Osteocyte (in vitro differentiated cells): ENCODE results near the gene CYBC1. TPM values are rescaled to one million over a fixed set of nuclear protein-coding genes. Genes with fewer than 3 reads are reported as not detected.

Experiments used
- DNase-seq: peaks from one replicate; pipeline ENCODE4 v3.0.0; 2021; ENCODE audit warnings: mixed read lengths; ENCODE audit not compliant: unreplicated experiment; ENCODE audit errors: extremely low spot score
- H3K27ac Mint-ChIP-seq: one replicate; pipeline ENCODE4 v1.8.0; 2021; ENCODE audit warnings: mild to moderate bottlenecking, mixed read lengths; ENCODE audit not compliant: unreplicated experiment
- H3K27me3 Mint-ChIP-seq: one replicate; pipeline ENCODE4 v1.8.0; 2021; ENCODE audit warnings: mixed read lengths; ENCODE audit not compliant: unreplicated experiment
- H3K36me3 Mint-ChIP-seq: one replicate; pipeline ENCODE4 v1.8.0; 2021; ENCODE audit warnings: mixed read lengths; ENCODE audit not compliant: unreplicated experiment
- H3K4me1 Mint-ChIP-seq: one replicate; pipeline ENCODE4 v1.8.0; 2021; ENCODE audit warnings: mixed read lengths; ENCODE audit not compliant: unreplicated experiment
- H3K4me3 Mint-ChIP-seq: one replicate; pipeline ENCODE4 v1.8.0; 2021; ENCODE audit warnings: mild to moderate bottlenecking, moderate library complexity, mixed read lengths; ENCODE audit not compliant: unreplicated experiment
- H3K9me3 Mint-ChIP-seq: one replicate; pipeline ENCODE4 v1.8.0; 2021; ENCODE audit warnings: mixed read lengths; ENCODE audit not compliant: unreplicated experiment
- CTCF ChIP-seq: fragments of 200-600 bp; sonication (generic); IDR thresholded peaks from 2 replicates; pipeline ENCODE4 v1.5.0; 2021; ENCODE audit warnings: antibody characterized with exemption, mild to moderate bottlenecking, moderate library complexity
- total RNA-seq: library from RNA; stranded (reverse); gene quantifications from 2 replicates; pipeline ENCODE4 v1.2.1, GENCODE V29; 2021

CYBC1 gene
- total RNA-seq, 1 donor from 2014 or later: 78.7 TPM

- TF ChIP-seq CTCF: no peak
- H3K27me3 Mint-ChIP-seq: no peaks in the 10 kb centered on the region
- no peak for DNase-seq
- H3K36me3 Mint-ChIP-seq: peaks cover 4% of the 10 kb centered on the region
- no peaks in the 10 kb centered on the region for H3K9me3 Mint-ChIP-seq
- H3K4me3 Mint-ChIP-seq: no peak overlapping the region
- peaks cover 4% of the 10 kb centered on the region for H3K4me1 Mint-ChIP-seq
- no peak overlapping the region for H3K27ac Mint-ChIP-seq
Observed at GRCh38 chr17:82442643-82443464, 7.7 kb downstream of the CYBC1 start.

- H3K27me3 Mint-ChIP-seq: no peaks in the 10 kb centered on the region
- peaks cover 4% of the 10 kb centered on the region for H3K36me3 Mint-ChIP-seq
- no peak for DNase-seq
- no peak overlapping the region for H3K4me3 Mint-ChIP-seq
- TF ChIP-seq CTCF: no peak
- no peaks in the 10 kb centered on the region for H3K9me3 Mint-ChIP-seq
- peaks cover 4% of the 10 kb centered on the region for H3K4me1 Mint-ChIP-seq
- no peak overlapping the region for H3K27ac Mint-ChIP-seq
Observed at GRCh38 chr17:82441691-82442487, 8.7 kb downstream of the CYBC1 start.

- H3K4me1 Mint-ChIP-seq: peaks cover 4% of the 10 kb centered on the region
- no peak for TF ChIP-seq CTCF
- H3K27ac Mint-ChIP-seq: no peak overlapping the region
- H3K4me3 Mint-ChIP-seq: no peak overlapping the region
- DNase-seq: no peak
- H3K36me3 Mint-ChIP-seq: peaks cover 4% of the 10 kb centered on the region
- H3K27me3 Mint-ChIP-seq: no peaks in the 10 kb centered on the region
- H3K9me3 Mint-ChIP-seq: no peaks in the 10 kb centered on the region
Observed at GRCh38 chr17:82440991-82441627, 9.4 kb downstream of the CYBC1 start.

GRCh38 chr17:82440469-82440981, 10.0 kb downstream of the CYBC1 start:
- DNase-seq: no peak
- H3K27ac Mint-ChIP-seq: no peak overlapping the region

More at GRCh38 chr17:82440469-82440981, 10.0 kb downstream of the CYBC1 start:
- Mint-ChIP-seq H3K4me3 (no peak overlapping the region), H3K4me1 (peaks cover 4% of the 10 kb centered on the region), H3K27me3 (no peaks in the 10 kb centered on the region), H3K9me3 (no peaks in the 10 kb centered on the region), H3K36me3 (peaks cover 4% of the 10 kb centered on the region)
- no peak for TF ChIP-seq CTCF
